Activated gamma-delta T cell treated with anti-CD3 and anti-CD28 coated beads, Interleukin-2, amount 50 U/mL, for 16 hours (primary cell): ENCODE results near the gene ALK.

Source experiments
- DNase-seq: peaks from one replicate; pipeline ENCODE4 v3.0.0-alpha.2; 2020; ENCODE audit warnings: low read depth

The ALK gene

DNA sequence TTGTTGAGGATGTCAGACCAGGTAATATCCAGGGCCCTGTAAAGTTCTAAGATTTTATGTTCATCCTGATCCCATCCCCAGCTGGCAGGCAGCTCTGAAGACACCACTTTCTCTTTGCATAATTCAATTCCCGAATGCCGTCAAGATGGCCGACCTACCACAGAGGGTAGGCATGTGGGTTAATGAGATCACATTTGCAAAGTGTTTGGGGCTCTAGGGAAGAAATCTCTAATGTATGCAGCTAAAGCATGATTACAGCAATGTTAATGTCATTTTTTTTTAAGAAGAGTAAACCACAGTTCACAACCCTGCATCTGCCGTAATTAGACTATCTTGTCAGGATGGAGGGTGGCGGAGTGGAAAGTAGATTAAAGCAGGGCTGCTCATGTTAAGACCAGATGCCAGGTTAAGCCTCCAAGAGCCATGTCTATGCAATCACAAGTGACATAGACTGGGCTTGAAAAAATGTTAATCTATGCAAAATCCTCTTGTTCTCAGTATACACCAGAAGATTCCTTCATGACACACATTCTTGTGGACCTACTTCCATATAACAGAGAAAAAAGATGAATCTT, 131.4 kb downstream of the ALK start:
- no peak for DNase-seq

GRCh38 chr2:29787473-29788465, 133.6 kb downstream of the ALK start:
- DNase-seq: no peak

DNA sequence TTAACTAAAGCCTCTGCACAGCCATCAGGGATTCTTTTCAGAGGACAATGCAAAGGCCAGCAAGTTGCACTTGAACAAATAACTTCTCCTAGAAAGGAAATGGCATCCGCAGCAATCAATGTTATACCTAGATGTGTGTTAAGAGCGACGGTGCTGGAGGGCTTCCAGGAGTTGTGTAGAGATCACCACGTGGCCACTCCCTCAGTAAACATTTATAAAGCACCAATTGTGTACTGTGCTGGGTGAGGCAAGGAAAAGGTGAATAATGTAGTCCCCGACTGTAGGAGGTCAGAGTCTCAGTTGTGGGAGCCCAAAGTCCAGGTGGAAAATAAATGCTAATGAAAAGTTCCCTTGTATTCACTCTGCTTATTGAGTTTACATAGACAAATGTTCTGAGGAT, 135.0 kb downstream of the ALK start:
- no peak for DNase-seq

DNA sequence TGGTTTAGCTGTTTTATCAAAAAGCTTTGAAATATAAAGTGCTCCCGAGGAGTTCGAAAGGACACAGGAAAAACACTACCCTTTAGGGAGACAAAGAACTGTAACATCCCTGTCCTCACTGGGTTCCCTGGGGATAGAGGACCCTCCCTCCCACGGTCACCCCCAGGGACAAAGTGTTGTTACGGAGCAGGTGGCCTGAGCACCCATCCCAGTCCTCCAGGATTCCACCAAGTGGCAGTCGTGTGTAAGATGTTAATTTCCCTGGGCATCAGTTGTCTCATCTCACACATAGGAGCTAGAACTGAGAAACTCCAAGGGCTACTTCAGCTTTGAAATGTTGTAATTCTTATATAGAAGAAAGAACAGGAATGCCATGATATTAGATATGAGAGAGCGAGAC, 137.7 kb downstream of the ALK start:
- no peak for DNase-seq

GRCh38 chr2:29782549-29783458, 138.6 kb downstream of the ALK start:
- no peak for DNase-seq

- no peak for DNase-seq
These were observed 139.3 kb downstream of the ALK start for GRCh38 chr2:29782087-29782486.

GRCh38 chr2:29780906-29781305, 140.5 kb downstream of the ALK start:
- DNase-seq: no peak

DNA sequence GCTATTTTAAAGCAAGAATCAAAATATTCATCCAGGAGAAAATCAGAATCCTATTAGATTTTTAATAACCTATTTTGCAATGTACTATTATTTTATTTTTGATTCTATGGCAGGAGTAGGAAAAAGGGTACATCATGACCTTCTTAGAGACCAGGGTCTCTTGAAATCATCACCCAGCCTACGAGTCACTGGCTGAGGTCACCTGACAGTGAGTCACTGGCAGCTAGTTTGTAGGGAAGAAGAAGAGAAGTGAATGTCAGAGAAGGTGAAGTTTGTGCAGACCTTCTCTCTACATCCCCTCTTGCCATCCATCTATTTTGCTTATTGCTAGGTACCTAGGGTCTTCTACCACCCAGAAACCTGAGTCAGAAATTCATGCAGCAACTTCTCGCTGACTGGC, 144.2 kb downstream of the ALK start:
- DNase-seq: no peak

GRCh38 chr2:29776406-29776805, 145.0 kb downstream of the ALK start:
- no peak for DNase-seq

GRCh38 chr2:29775937-29776336, 145.4 kb downstream of the ALK start:
- DNase-seq: no peak

- DNase-seq: no peak
These were observed 146.8 kb downstream of the ALK start for GRCh38 chr2:29774624-29775023.

DNA sequence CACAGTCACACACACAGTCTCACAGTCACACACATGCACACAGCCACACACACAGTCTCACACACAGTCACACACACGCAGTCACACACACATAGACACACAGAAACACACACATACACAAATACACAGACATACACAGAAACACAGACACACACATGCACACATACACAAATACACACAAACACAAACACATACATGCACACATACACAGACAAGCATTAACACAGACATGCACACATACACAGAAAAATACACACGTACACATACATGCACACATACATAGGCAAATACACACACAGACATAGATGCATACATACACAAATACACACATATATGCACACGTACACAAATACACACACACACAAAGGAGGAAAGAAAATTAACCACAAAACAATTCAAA, 150.5 kb downstream of the ALK start:
- no peak for DNase-seq

GRCh38 chr2:29769847-29770246, 151.5 kb downstream of the ALK start:
- DNase-seq: no peak

GRCh38 chr2:29767606-29768335, 153.6 kb downstream of the ALK start:
- DNase-seq: no peak

DNA sequence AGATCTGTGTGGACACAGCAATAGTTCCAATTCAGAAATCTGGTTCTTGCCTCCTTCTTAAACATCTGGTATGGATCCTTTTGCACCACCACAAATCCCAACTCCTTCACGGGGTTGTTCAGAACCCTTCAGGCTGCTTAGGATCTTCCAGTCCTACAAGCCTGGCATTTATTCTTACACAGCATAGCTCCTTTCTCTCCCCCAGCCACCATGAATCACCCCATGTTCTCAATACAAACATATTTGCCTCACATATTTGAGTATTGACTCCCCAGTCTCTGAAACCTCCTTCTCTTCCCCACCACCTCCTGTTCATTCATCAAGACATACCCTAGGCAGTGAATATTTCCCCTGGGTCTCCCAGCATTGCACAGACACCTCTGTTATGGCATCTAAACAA, 155.2 kb downstream of the ALK start:
- no peak for DNase-seq

DNA sequence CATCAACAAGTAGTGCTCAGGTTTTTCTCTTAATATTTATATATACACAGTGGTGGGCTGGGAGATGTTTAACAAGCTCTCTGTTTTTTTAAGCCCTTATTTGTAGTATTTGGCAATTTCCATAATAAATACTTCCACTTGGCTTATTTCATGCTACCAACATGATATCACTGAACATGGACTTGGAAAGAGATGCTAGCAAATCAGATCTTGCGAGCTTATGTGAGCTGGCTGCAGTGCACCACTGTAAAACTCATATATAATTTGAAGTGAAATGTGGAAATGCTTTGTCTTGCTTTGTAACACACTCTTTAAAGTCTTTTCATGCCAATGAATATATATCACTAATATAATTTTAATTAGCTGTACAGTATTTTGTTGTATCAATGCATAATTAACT, 155.7 kb downstream of the ALK start:
- DNase-seq: no peak

- no peak for DNase-seq
These were observed 158.0 kb downstream of the ALK start for GRCh38 chr2:29763371-29763770.

DNA sequence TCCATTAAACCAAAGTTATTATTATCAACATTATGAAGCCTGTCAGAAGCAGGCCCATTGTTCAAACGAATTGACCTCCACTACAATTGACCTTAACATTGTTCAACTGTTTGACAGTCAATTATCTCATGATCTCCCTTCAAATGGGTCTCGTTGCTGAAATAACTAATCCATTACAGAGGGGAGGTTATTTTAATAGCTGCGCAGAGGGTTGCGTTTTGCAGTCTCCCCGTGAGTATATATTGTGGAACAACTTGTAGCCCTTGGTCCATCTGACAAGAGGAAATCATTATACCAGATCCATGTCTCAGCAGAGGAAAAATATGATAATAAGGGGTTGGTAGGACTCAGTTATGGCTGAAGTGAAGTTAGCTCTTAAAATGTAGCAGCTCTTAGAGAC, 159.1 kb downstream of the ALK start:
- no peak for DNase-seq

DNA sequence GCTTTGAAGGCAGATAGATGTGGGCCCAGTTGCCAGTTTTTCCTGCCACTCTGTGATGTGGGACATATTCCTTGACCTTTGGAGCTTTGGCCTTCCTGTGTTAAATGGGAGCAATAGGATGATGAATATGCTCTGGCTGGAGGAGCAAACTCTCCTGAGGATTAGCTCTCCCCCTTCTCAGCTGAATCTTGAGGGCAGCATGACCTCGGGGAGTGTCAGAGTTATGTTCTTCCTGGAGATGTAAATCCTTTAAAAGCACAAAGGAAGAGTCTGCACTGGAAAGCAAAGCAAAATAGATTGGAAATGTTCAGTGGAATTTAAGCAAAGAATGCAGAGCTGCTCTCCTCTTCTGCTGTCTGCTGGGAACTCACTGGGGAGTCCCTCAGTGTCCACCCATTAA, 160.1 kb downstream of the ALK start:
- no peak for DNase-seq

DNA sequence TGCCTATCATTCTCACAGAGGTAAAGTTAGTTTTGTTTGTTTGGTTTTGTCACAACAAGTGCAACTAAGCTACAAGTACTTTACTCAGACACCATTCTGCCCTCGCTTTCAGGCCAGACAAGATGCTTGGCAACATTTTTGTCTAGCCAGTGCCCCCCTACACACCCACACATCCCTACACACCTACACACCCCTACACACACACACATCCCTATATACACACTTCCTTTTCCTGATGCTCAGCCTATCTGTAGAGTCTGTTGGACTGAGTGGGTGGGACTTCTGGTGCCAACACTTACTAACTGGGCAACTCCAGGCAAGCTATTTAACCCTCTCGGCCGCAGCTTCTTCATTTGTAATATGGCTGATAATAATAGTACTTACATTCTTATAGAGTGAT, 161.4 kb downstream of the ALK start:
- DNase-seq: no peak

DNA sequence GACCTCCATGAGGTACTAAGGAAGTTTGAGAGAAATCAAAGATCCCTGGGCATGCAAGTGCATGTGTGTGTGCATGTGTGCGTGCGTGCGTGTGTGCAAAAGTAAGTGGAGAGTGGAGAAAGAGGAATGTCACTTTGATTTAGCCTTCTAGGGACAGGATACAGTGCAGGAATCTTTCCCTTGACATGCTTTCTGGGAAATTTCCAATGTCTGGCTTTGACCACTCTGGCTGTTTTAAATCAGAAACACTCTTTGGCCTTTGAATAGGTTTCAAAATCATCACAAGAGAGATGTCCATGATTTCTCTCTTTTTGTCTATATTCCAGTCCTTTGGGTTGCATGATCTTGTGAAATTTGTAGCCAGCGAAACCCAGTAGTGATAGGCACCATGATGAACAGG, 162.0 kb downstream of the ALK start:
- no peak for DNase-seq

GRCh38 chr2:29755829-29756228, 165.6 kb downstream of the ALK start:
- no peak for DNase-seq
